Measurements from ENCODE around the gene LRRC15. TPM values are rescaled to one million over a fixed set of nuclear protein-coding genes. Genes with fewer than 3 reads are reported as not detected.

Gene LRRC15
- total and polyA plus RNA-seq, 5 donors: 0.03 to 0.07 (median 0.06) TPM; not detected in 1

DNA sequence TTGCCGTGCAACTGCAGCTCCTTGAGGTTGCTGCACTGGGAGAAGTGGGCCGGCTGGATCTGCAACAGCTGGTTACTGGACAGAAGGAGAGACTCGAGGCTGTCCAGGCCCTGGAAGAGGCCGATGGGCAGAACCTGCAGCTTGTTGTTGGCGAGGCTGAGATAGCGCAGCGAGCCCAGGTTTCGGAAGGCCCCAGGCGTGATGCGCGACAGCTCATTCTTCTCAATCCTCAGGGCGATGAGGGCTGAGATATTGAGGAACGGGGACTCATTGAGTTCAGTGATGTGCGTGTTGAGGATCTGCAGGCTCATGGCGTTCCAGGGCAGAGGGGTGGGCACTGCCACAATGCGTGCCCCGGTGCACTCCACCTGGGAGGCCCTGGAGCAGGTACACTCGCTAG, 9.0 kb downstream of the LRRC15 start:
- 90% methylated on average over 18 of the region's 18 CpGs for WGBS
- Histone ChIP-seq H3K27me3 (ENCODE audit: control insufficient read depth, insufficient read depth) (no peaks in the 10 kb centered on the region), H3K4me1 (ENCODE audit: control insufficient read depth, insufficient read depth, low read length) (peaks cover 10% of the 10 kb centered on the region), H3K9me3 (ENCODE audit: control insufficient read depth, low read length) (no peaks in the 10 kb centered on the region), H3K27ac (ENCODE audit: low read length) (no peak overlapping the region), H3K4me3 (ENCODE audit: low read length) (no peak overlapping the region)
- intact Hi-C loops (cut with DNase I): no loop called here
- no peak for ATAC-seq
- DNase-seq: no peak

DNA sequence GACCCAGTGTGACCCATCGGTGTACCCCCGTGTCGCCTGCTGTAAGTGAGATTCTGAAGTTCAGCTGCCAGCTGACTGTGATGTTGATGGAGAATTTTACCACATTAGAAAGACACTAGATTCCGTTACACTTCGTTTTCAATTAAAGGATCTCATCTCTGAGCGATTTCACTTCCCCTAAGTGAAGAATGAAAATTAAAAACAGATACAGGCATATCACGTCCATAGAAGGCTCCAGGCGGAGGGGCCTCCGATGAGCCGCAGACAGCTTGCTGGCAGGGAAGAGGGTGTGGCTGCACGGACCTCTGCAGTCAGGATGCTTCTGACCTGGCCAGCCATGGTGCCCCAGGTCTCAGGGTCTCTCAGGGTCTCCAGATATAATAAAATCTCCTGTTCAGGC, 11.9 kb downstream of the LRRC15 start:
- DNase-seq (no peak), ATAC-seq (no peak)
- no peaks in the 10 kb centered on the region for H3K9me3 ChIP-seq (ENCODE audit: control insufficient read depth, low read length)
- intact Hi-C loops (cut with DNase I): no loop called here
- no peaks in the 10 kb centered on the region for H3K4me1 ChIP-seq (ENCODE audit: control insufficient read depth, insufficient read depth, low read length)
- no peaks in the 10 kb centered on the region for H3K27me3 ChIP-seq (ENCODE audit: control insufficient read depth, insufficient read depth)
- WGBS: 83% methylated on average over 11 of the region's 11 CpGs
- H3K27ac ChIP-seq (ENCODE audit: low read length): no peak overlapping the region
- no peak overlapping the region for H3K4me3 ChIP-seq (ENCODE audit: low read length)

GRCh38 chr3:194355379-194355778, 14.2 kb downstream of the LRRC15 start:
- 58% methylated on average over 7 of the region's 7 CpGs for WGBS
- no peaks in the 10 kb centered on the region for H3K27me3 ChIP-seq (ENCODE audit: control insufficient read depth, insufficient read depth)
- peak in 1 of 3 donors; percentile 55 for DNase-seq
- H3K9me3 ChIP-seq (ENCODE audit: control insufficient read depth, low read length): no peaks in the 10 kb centered on the region
- intact Hi-C loops (cut with DNase I): no loop called here
- no peak for ATAC-seq
- H3K4me1 ChIP-seq (ENCODE audit: control insufficient read depth, insufficient read depth, low read length): no peaks in the 10 kb centered on the region
- no peak overlapping the region for H3K4me3 ChIP-seq (ENCODE audit: low read length)
- H3K27ac ChIP-seq (ENCODE audit: low read length): no peak overlapping the region

GRCh38 chr3:194354315-194354714, 15.2 kb downstream of the LRRC15 start:
- Histone ChIP-seq H3K9me3 (ENCODE audit: control insufficient read depth, low read length) (no peaks in the 10 kb centered on the region), H3K4me3 (ENCODE audit: low read length) (no peak overlapping the region), H3K27ac (ENCODE audit: low read length) (no peak overlapping the region), H3K4me1 (ENCODE audit: control insufficient read depth, insufficient read depth, low read length) (no peaks in the 10 kb centered on the region), H3K27me3 (ENCODE audit: control insufficient read depth, insufficient read depth) (no peaks in the 10 kb centered on the region)
- intact Hi-C loops (cut with DNase I): no loop called here
- WGBS: 79% methylated on average over 2 of the region's 2 CpGs
- ATAC-seq (no peak), DNase-seq (no peak)

GRCh38 chr3:194352667-194353246, 16.8 kb downstream of the LRRC15 start:
- H3K4me1 ChIP-seq (ENCODE audit: control insufficient read depth, insufficient read depth, low read length): no peaks in the 10 kb centered on the region
- no peak overlapping the region for H3K27ac ChIP-seq (ENCODE audit: low read length)
- no peaks in the 10 kb centered on the region for H3K27me3 ChIP-seq (ENCODE audit: control insufficient read depth, insufficient read depth)
- ATAC-seq (peak in 1 of 2 donors; percentile 16), DNase-seq (no peak)
- H3K9me3 ChIP-seq (ENCODE audit: control insufficient read depth, low read length): no peaks in the 10 kb centered on the region
- no peak overlapping the region for H3K4me3 ChIP-seq (ENCODE audit: low read length)
- intact Hi-C loops (cut with DNase I): no loop called here
- 88% methylated on average over 10 of the region's 10 CpGs for WGBS

DNA sequence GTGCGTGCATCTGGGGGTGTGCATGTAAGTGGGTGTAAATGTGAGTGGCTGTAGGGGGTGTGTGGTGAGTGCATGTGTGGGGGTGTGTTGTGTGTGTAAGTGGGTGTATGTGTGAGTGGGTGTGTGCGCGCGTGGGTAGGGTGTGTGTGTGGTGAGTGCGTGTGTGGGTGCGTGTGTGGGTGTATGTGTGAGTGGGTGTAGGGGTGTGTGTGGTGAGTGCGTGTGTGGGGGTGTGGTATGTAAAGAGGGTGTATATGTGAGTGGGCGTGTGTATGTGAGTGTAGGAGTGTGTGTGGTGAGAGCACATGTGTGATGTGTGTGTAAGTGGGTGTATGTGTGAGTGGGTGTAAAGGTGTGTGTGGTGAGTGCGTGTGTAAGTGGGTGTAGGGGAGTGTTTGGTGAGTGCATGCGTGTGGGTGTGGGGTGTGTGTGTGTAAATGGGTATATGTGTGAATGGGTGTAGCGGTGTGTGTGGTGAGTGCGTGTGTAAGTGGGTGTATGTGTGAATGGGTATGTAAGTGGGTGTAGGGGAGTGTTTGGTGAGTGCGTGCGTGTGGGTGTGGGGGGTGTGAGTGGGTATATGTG, 17.5 kb downstream of the LRRC15 start:
- peak; percentile 14 to 34 for ATAC-seq
- H3K27ac ChIP-seq (ENCODE audit: low read length): no peak overlapping the region
- no peak for DNase-seq
- H3K27me3 ChIP-seq (ENCODE audit: control insufficient read depth, insufficient read depth): no peaks in the 10 kb centered on the region
- no peaks in the 10 kb centered on the region for H3K9me3 ChIP-seq (ENCODE audit: control insufficient read depth, low read length)
- intact Hi-C loops (cut with DNase I): no loop called here
- H3K4me1 ChIP-seq (ENCODE audit: control insufficient read depth, insufficient read depth, low read length): no peaks in the 10 kb centered on the region
- 92% methylated on average over 14 of the region's 14 CpGs for WGBS
- no peak overlapping the region for H3K4me3 ChIP-seq (ENCODE audit: low read length)

- no peak within 1 kb of the TSS for H3K4me3 ChIP-seq (ENCODE audit: low read length)
Measured at GRCh38 chr3:194351080-194351672, 18.4 kb downstream of the LRRC15 start, which contains the start of gene CPN2. CPN2 (minus strand) TSS chr3:194351328; CDS start chr3:194342702, 8,626 bp downstream.

DNA sequence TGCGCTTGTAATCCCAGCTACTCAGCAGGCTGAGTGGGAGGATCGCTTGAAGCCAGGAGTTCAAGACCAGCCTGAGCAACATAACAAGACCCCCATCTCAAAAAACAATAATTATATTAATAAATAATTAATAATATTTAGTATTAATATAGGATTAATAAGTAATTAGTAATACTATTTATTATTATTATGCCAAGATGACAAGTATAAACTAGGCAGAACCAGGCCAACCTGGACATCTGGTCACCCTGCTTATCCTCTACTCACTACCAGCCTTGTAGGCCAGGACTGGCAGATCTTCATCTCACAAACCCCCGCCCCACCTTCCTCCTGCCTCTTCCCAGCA, 18.8 kb downstream of the LRRC15 start:
- Histone ChIP-seq H3K27ac (ENCODE audit: low read length) (no peak overlapping the region), H3K9me3 (ENCODE audit: control insufficient read depth, low read length) (no peaks in the 10 kb centered on the region), H3K4me3 (ENCODE audit: low read length) (no peak overlapping the region), H3K27me3 (ENCODE audit: control insufficient read depth, insufficient read depth) (no peaks in the 10 kb centered on the region), H3K4me1 (ENCODE audit: control insufficient read depth, insufficient read depth, low read length) (no peaks in the 10 kb centered on the region)
- ATAC-seq (no peak), DNase-seq (no peak)
- intact Hi-C loops (cut with DNase I): no loop called here
- WGBS: 62% methylated on average over 3 of the region's 3 CpGs

More at GRCh38 chr3:194351080-194351672, 18.4 kb downstream of the LRRC15 start, which contains the start of gene CPN2:
- DNase-seq (no peak), ATAC-seq (peak in 1 of 2 donors; percentile 21)
- no peaks in the 10 kb centered on the region for H3K27me3 ChIP-seq (ENCODE audit: control insufficient read depth, insufficient read depth)
- H3K27ac ChIP-seq (ENCODE audit: low read length): no peak within 1 kb of the TSS
- intact Hi-C loops (cut with DNase I): no loop called here
- 88% methylated on average over 24 of the region's 24 CpGs for WGBS
- H3K9me3 ChIP-seq (ENCODE audit: control insufficient read depth, low read length): no peaks in the 10 kb centered on the region
- no peaks in the 10 kb centered on the region for H3K4me1 ChIP-seq (ENCODE audit: control insufficient read depth, insufficient read depth, low read length)

DNA sequence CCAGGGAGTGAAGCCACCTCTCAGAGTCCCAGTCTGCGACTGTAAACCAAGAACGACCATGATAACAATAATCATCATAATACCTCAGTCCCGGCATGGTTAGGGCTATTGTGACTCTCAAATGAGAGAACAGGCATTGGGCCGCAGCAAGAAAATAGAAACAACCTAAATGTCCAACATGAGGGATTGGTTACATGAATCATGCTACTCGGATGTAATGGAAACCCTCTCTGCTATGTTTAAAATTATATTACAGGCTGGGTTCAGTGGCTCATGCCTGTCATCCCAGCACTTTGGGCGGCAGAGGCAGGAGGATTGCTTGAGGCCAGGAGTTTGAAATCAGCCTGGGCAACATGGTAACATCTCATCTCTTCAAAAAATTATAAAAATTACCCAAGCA, 21.2 kb downstream of the LRRC15 start:
- Histone ChIP-seq H3K4me3 (ENCODE audit: low read length) (no peak overlapping the region), H3K9me3 (ENCODE audit: control insufficient read depth, low read length) (no peaks in the 10 kb centered on the region), H3K27me3 (ENCODE audit: control insufficient read depth, insufficient read depth) (no peaks in the 10 kb centered on the region), H3K4me1 (ENCODE audit: control insufficient read depth, insufficient read depth, low read length) (no peaks in the 10 kb centered on the region), H3K27ac (ENCODE audit: low read length) (no peak overlapping the region)
- DNase-seq (no peak), ATAC-seq (no peak)
- 83% methylated on average over 6 of the region's 6 CpGs for WGBS
- intact Hi-C loops (cut with DNase I): no loop called here

- H3K4me1 ChIP-seq (ENCODE audit: control insufficient read depth, insufficient read depth, low read length): no peaks in the 10 kb centered on the region
- no peak overlapping the region for H3K4me3 ChIP-seq (ENCODE audit: low read length)
- intact Hi-C loops (cut with DNase I): no loop called here
- H3K9me3 ChIP-seq (ENCODE audit: control insufficient read depth, low read length): no peaks in the 10 kb centered on the region
- DNase-seq (no peak), ATAC-seq (no peak)
- H3K27ac ChIP-seq (ENCODE audit: low read length): no peak overlapping the region
- H3K27me3 ChIP-seq (ENCODE audit: control insufficient read depth, insufficient read depth): no peaks in the 10 kb centered on the region
- 71% methylated on average over 5 of the region's 5 CpGs for WGBS
Measured at GRCh38 chr3:194346621-194347020, 22.9 kb downstream of the LRRC15 start.

GRCh38 chr3:194346035-194346434, 23.5 kb downstream of the LRRC15 start:
- H3K27ac ChIP-seq (ENCODE audit: low read length): no peak overlapping the region
- 83% methylated on average over 9 of the region's 9 CpGs for WGBS
- H3K9me3 ChIP-seq (ENCODE audit: control insufficient read depth, low read length): no peaks in the 10 kb centered on the region
- intact Hi-C loops (cut with DNase I): no loop called here
- H3K4me1 ChIP-seq (ENCODE audit: control insufficient read depth, insufficient read depth, low read length): no peaks in the 10 kb centered on the region
- no peak for ATAC-seq
- no peak for DNase-seq
- H3K27me3 ChIP-seq (ENCODE audit: control insufficient read depth, insufficient read depth): no peaks in the 10 kb centered on the region
- no peak overlapping the region for H3K4me3 ChIP-seq (ENCODE audit: low read length)

Data from right cardiac atrium (tissue), 5 donors.